HS-27A (cell line): ENCODE data around the gene PDGFA.

Experiments used
- DNase-seq: peaks from one replicate; pipeline ENCODE4 v3.0.0-alpha.2; 2012; ENCODE audit warnings: low read depth, missing footprints

PDGFA gene

GRCh38 chr7:516606-517456 is 2.8 kb downstream of the PDGFA start:
- no peak for DNase-seq

GRCh38 chr7:516216-516605 is 3.4 kb downstream of the PDGFA start:
- no peak for DNase-seq

- DNase-seq, result no peak
Observed at GRCh38 chr7:515628-516027, 4.0 kb downstream of the PDGFA start.

GRCh38 chr7:514651-515598 is 4.7 kb downstream of the PDGFA start:
- no peak for DNase-seq

- DNase-seq, result no peak
Observed at GRCh38 chr7:514242-514641, 5.4 kb downstream of the PDGFA start.

GRCh38 chr7:513521-514166 is 6.0 kb downstream of the PDGFA start:
- DNase-seq, result no peak

GRCh38 chr7:512541-513311 is 6.9 kb downstream of the PDGFA start:
- DNase-seq, result no peak

GRCh38 chr7:512146-512510 is 7.5 kb downstream of the PDGFA start:
- no peak for DNase-seq

GRCh38 chr7:511476-512145 is 8.0 kb downstream of the PDGFA start:
- DNase-seq, result no peak

- DNase-seq, result no peak
Observed at GRCh38 chr7:510782-511281, 8.8 kb downstream of the PDGFA start.

GRCh38 chr7:510131-510481 is 9.5 kb downstream of the PDGFA start:
- DNase-seq, result no peak

- DNase-seq, result no peak
Observed at GRCh38 chr7:509426-510130, 10.1 kb downstream of the PDGFA start.

- no peak for DNase-seq
Observed at GRCh38 chr7:508461-509170, 11.0 kb downstream of the PDGFA start.

GRCh38 chr7:507623-508300 is 11.9 kb downstream of the PDGFA start:
- no peak for DNase-seq

- no peak for DNase-seq
Observed at GRCh38 chr7:506921-507622, 12.6 kb downstream of the PDGFA start.

GRCh38 chr7:506391-506831 is 13.2 kb downstream of the PDGFA start:
- DNase-seq, result no peak

- DNase-seq, result no peak
Observed at GRCh38 chr7:505171-505570, 14.5 kb downstream of the PDGFA start.
